Ramos (cell line): ENCODE results near the gene ZNF493.

Experiments
- in situ Hi-C: fragments of 300-500 bp; cut with MboI; formaldehyde crosslinking; loops from one replicate; pipeline ENCODE4 v1.14.3; 2022; ENCODE audit warnings: low sequenced_read_pairs; ENCODE audit not compliant: unreplicated experiment

The ZNF493 gene

DNA sequence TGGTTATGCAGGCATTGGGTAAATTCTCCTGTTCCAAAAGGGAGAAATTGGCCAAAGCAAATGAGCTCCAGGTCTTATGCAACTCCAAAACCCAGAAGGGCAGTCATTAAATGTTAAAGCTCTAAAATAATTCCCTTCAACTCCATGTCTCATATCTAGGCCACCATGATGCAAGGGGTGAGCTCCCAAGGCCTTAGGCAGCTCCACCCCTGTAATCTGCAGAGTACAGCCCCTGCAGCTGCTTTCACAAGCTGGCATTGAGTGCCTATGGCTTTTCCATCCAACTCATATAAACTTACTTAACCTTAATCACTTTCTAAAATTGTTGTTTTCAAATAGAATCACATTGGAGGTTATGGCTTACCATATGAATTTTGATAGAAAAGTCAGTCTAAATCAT lies 63.8 kb downstream of the ZNF493 start:
- in situ Hi-C loops, result no loop called here

DNA sequence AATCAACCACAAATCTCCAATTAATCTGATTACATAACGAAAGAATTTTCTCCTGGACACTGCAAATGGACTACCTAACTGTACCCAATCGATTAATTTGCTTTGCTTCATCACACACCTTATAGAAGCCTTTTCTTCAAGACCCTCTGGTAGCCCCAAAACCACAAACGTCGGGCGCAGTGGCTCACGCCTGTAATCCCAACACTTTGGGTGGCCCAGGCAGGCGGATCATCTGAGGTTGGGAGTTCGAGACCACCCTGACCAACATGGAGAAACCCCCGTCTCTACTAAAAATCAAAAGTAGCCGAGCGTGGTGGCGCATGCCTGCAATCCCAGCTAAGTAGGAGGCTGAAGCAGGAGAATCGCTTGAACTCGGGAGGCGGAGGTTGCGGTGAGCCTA lies 65.6 kb downstream of the ZNF493 start:
- in situ Hi-C loops, result no loop called here

DNA sequence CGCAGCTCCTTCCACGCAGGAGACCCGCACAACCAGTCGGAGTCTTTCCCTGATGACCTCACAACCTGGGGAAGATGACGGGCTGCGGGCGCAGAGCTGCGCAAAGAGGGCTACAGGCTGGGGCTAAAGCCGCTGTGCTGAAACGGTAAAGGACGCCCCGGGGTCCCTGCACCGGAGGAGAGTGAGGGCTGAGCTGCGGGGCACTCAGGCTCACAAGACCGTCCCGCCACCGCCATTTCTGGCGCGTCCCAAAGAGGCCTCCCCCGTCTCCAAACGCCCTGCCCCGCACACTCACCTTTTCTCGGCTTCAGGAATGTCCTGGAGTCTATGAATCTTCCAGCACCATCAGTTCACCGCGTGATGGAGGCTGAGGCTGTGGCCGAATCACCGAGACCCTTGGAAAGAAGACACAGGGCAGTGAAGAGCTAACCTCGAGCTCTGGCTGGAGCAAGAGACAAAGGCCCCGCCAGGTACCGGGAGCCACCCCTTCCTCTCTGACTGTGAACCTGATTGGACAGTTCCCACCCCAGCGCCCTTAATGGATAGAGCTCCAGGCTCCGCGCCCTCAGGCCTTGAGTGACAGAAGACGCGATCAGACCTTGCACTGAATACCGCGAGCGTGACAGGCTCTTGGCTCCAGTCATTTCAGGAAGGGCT lies 66.6 kb downstream of the ZNF493 start:
- in situ Hi-C loops, result no loop called here

DNA sequence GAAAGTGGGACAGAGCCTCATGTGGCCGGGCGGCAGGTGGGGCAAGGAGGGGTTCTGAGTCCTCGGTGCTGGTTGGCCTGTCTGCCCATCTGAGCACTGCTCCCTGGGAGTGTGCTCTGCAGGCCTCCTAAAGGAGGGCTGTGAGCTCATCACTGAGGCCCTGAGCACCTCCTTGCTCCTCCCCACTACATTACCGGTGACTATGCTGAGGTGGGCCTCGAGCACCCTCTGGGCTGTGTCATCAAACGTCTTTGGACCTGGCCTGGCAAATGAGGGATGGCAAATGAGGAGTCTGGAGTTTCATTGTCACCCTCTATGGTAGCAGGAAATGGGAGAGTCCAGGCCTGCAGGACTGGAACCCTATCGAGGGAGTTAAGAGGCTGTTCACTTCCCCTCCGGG lies 69.7 kb downstream of the ZNF493 start:
- in situ Hi-C loops, result no loop called here

- in situ Hi-C loops, result no loop called here
Observed at GRCh38 chr19:21468791-21469190, 71.9 kb downstream of the ZNF493 start.

DNA sequence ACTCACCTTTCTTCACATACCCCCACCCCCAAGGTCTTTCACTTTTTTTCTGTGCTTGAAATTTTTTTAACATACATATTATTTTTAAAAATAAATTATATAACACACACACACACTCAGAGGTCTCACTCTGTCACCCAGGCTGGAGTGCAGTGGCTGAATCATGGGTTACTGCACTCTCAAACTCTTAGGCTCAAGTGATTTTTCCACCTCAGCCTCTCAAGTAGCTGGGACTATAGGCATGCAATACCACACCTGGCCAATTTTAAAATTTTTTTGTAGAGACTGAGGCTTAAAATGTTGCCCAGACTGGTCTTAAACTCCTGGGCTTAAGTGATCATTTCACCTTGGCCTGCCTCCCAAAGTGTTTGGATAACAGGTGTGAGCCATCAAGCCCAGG lies 75.6 kb downstream of the ZNF493 start:
- in situ Hi-C loops, result no loop called here

- in situ Hi-C loops, result no loop called here
Observed at GRCh38 chr19:21474671-21475181, 77.8 kb downstream of the ZNF493 start.
